ENCODE measurements around the gene OTC. TPM values are rescaled to one million over a fixed set of nuclear protein-coding genes. Genes with fewer than 3 reads are reported as not detected.

Gene OTC
- total and polyA plus RNA-seq, 8 donors = 1.3 TPM; not detected in 7

- intact Hi-C loops (cut with DNase I; ENCODE audit: low total_unique reads) = no loop called here
- peaks cover 0 to 3% (median 0%) of the 10 kb centered on the region in 3 donors for H3K27me3 ChIP-seq
Measured at GRCh38 chrX:38382663-38383062, 30.3 kb downstream of the OTC start.

DNA sequence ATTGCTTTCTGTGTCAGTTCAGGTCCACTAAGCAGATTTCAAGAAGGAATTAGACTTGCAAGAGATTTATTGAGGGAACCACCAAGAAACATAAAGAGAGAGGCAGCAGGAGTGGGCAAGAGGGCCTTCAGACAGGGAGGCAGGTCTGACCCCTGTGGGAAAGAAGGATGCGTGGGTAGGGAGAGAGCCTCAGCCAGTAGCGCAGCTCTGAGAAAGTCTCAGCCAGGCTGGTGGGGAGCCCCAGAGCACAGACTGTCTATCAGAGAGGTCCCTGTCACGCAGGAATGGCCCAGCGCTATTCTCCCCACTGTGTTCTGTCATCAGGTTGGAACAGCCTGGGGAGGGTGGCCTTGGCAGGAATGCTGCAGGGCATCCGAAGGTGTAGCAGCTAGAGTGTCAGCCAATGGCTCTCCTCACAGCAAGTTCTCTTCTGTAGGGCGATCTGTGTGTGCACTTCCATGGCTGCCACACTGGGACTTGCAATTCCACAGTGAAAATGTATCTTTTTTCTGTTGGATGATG lies 48.0 kb downstream of the OTC start:
- H3K4me1 ChIP-seq = no peaks in the 10 kb centered on the region
- TF ChIP-seq CTCF (IDR thresholded peaks at IDR 0.05) = no peak
- no peak for TF ChIP-seq POLR2AphosphoS5 (IDR thresholded peaks at IDR 0.05)
- TF ChIP-seq POLR2A (IDR thresholded peaks at IDR 0.05) = no peak
- TF ChIP-seq EP300 (IDR thresholded peaks at IDR 0.05) = no peak
- no peak overlapping the region for H3K27ac ChIP-seq
- H3K9me3 ChIP-seq = no peaks in the 10 kb centered on the region
- H3K36me3 ChIP-seq = no peaks in the 10 kb centered on the region
- DNase-seq = no peak
- 66 to 90% (median 86%) methylated on average over 3 to 6 of the region's 6 CpGs for WGBS, 5 donors
- intact Hi-C loops (cut with DNase I; ENCODE audit: low total_unique reads) = no loop called here
- no peaks in the 10 kb centered on the region for H3K27me3 ChIP-seq
- no peak overlapping the region for H3K4me3 ChIP-seq

More at GRCh38 chrX:38382663-38383062, 30.3 kb downstream of the OTC start:
- Histone ChIP-seq H3K27ac (no peak overlapping the region), H3K4me3 (no peak overlapping the region), H3K4me1 (no peaks in the 10 kb centered on the region), H3K9me3 (peaks cover 0 to 7% (median 2%) of the 10 kb centered on the region in 4 donors), H3K36me3 (no peaks in the 10 kb centered on the region)
- TF ChIP-seq POLR2A (IDR thresholded peaks at IDR 0.05) (no peak), POLR2AphosphoS5 (IDR thresholded peaks at IDR 0.05) (no peak), CTCF (IDR thresholded peaks at IDR 0.05) (no peak), EP300 (IDR thresholded peaks at IDR 0.05) (no peak)
- no peak for DNase-seq
- 47 to 86% (median 71%) methylated on average over 1 of the region's 1 CpG for WGBS, 5 donors

DNA sequence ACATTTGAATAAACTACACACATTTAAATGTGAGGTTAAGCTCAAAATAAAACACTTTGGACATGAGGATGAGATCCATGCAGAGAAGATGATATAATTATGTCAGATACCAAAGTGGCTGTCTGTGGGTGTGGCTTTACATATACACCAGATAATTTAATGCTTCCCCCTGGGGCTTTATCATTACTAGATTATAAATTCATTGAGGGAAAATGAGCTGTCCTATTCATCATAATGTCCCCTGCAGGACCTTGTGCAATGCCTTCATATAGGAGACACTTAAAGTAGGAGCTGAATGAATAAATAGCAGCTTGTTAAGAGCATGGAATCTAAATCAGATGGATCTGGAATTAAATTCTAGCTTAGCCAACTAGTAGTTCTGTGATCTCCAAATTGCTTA lies 49.7 kb downstream of the OTC start:
- H3K27ac ChIP-seq = no peak overlapping the region
- intact Hi-C loops (cut with DNase I; ENCODE audit: low total_unique reads) = no loop called here
- no peaks in the 10 kb centered on the region for H3K27me3 ChIP-seq
- H3K36me3 ChIP-seq = no peaks in the 10 kb centered on the region
- no peak for TF ChIP-seq CTCF (IDR thresholded peaks at IDR 0.05)
- TF ChIP-seq POLR2A (IDR thresholded peaks at IDR 0.05) = no peak
- no peak for TF ChIP-seq POLR2AphosphoS5 (IDR thresholded peaks at IDR 0.05)
- no peak for TF ChIP-seq EP300 (IDR thresholded peaks at IDR 0.05)
- DNase-seq = no peak
- no peak overlapping the region for H3K4me3 ChIP-seq
- no peaks in the 10 kb centered on the region for H3K4me1 ChIP-seq
- no peaks in the 10 kb centered on the region for H3K9me3 ChIP-seq

- no peaks in the 10 kb centered on the region for H3K36me3 ChIP-seq
- no peak overlapping the region for H3K27ac ChIP-seq
- 74 to 100% (median 82%) methylated on average over 1 of the region's 1 CpG for WGBS, 5 donors
- TF ChIP-seq EP300 (IDR thresholded peaks at IDR 0.05) (no peak), CTCF (IDR thresholded peaks at IDR 0.05) (no peak), POLR2AphosphoS5 (IDR thresholded peaks at IDR 0.05) (no peak), POLR2A (IDR thresholded peaks at IDR 0.05) (no peak)
- no peak overlapping the region for H3K4me3 ChIP-seq
- intact Hi-C loops (cut with DNase I; ENCODE audit: low total_unique reads) = no loop called here
- H3K9me3 ChIP-seq = no peaks in the 10 kb centered on the region
- no peaks in the 10 kb centered on the region for H3K27me3 ChIP-seq
- no peak for DNase-seq
- H3K4me1 ChIP-seq = no peaks in the 10 kb centered on the region
Measured at GRCh38 chrX:38403834-38404233, 51.4 kb downstream of the OTC start.

Measured in stomach (tissue), 9 donors.